BLaER1 (cell line): ENCODE results near the gene CHTOP.

Experiments
- H3K27ac ChIP-seq: shearing (Covaris generic); formaldehyde crosslinking; 2 replicates; pipeline ENCODE4 v1.8.1; 2022
- H3K27me3 ChIP-seq: shearing (Covaris generic); formaldehyde crosslinking; 2 replicates; pipeline ENCODE4 v1.8.1; 2022
- H3K36me3 ChIP-seq: shearing (Covaris generic); formaldehyde crosslinking; 2 replicates; pipeline ENCODE4 v1.8.1; 2022
- H3K4me1 ChIP-seq: shearing (Covaris generic); formaldehyde crosslinking; 2 replicates; pipeline ENCODE4 v1.8.1; 2022
- H3K4me2 ChIP-seq: shearing (Covaris generic); formaldehyde crosslinking; 2 replicates; pipeline ENCODE4 v1.8.1; 2022
- H3K4me3 ChIP-seq: shearing (Covaris generic); formaldehyde crosslinking; 2 replicates; pipeline ENCODE4 v1.8.1; 2022
- H3K9ac ChIP-seq: shearing (Covaris generic); formaldehyde crosslinking; 2 replicates; pipeline ENCODE4 v1.8.1; 2022
- H3K9me3 ChIP-seq: shearing (Covaris generic); formaldehyde crosslinking; 2 replicates; pipeline ENCODE4 v1.8.1; 2022
- H4K20me1 ChIP-seq: shearing (Covaris generic); formaldehyde crosslinking; 2 replicates; pipeline ENCODE4 v1.8.1; 2022
- Cebpa-rat ChIP-seq: shearing (Covaris generic); IDR thresholded peaks from 2 replicates; pipeline ENCODE4 v1.8.1; 2022

The CHTOP gene

DNA sequence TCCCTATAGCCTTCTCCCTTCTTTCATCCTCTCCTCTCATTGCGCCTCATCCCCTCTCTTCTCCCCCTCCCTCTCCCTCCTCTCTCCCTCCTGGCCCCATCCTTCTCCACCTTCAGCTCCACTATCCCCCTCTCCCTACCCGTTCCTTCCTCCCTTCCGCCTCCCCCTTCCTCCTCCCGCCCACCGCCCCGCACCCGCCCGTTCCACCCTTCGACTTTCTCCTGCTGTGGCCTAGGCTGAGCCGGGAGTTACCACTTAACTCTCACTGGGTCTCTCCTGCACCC is 46.2 kb downstream of the CHTOP start:
- H3K9ac ChIP-seq: peak overlapping the region; percentile 67; the same call in 1 of the 2 replicates
- H3K27me3 ChIP-seq: peaks cover 49% of the 10 kb centered on the region
- TF ChIP-seq Cebpa-rat: no peak
- H3K4me1 ChIP-seq: peaks cover 32% of the 10 kb centered on the region
- H3K4me3 ChIP-seq: peak overlapping the region; percentile 69
- H3K4me2 ChIP-seq: peak overlapping the region; percentile 88
- no peaks in the 10 kb centered on the region for H3K36me3 ChIP-seq
- no peaks in the 10 kb centered on the region for H4K20me1 ChIP-seq
- no peaks in the 10 kb centered on the region for H3K9me3 ChIP-seq
- H3K27ac ChIP-seq: no peak overlapping the region

GRCh38 chr1:153682730-153683129 is 48.9 kb downstream of the CHTOP start:
- TF ChIP-seq Cebpa-rat: no peak
- H3K4me2 ChIP-seq: no peak overlapping the region

GRCh38 chr1:153683854-153684253 is 50.0 kb downstream of the CHTOP start:
- Histone ChIP-seq H3K9ac (no peak overlapping the region), H3K4me2 (no peak overlapping the region), H3K27ac (no peak overlapping the region), H3K9me3 (no peaks in the 10 kb centered on the region), H3K27me3 (peaks cover 34% of the 10 kb centered on the region), H3K4me3 (no peak overlapping the region), H3K36me3 (no peaks in the 10 kb centered on the region), H3K4me1 (peaks cover 28% of the 10 kb centered on the region), H4K20me1 (no peaks in the 10 kb centered on the region)
- TF ChIP-seq Cebpa-rat: no peak

More at GRCh38 chr1:153682730-153683129, 48.9 kb downstream of the CHTOP start:
- no peak overlapping the region for H3K9ac ChIP-seq
- no peak overlapping the region for H3K4me3 ChIP-seq
- H3K27me3 ChIP-seq: peaks cover 46% of the 10 kb centered on the region
- peaks cover 28% of the 10 kb centered on the region for H3K4me1 ChIP-seq
- no peaks in the 10 kb centered on the region for H3K9me3 ChIP-seq
- H3K36me3 ChIP-seq: no peaks in the 10 kb centered on the region
- H4K20me1 ChIP-seq: no peaks in the 10 kb centered on the region
- no peak overlapping the region for H3K27ac ChIP-seq

DNA sequence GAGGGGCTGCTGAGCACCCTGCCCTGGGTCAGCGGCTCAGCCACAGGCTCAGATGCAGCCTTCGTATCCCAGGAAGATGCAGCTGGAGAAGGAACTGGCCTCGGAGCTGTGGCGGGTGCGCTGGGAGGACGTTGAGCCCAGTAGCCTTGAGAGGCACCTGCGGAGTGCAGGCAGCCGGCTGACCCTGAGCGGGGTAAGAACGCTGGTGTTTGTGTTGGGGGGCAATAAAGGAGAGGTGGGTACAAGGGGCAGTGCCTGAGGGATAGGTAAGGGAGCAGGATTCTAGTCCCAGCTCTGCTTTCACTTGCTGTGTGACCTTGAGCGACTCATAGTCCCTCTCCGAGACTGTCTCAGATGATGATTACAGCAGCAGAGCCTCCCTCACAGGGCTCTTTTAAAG is 51.0 kb downstream of the CHTOP start:
- no peak for TF ChIP-seq Cebpa-rat
- Histone ChIP-seq H3K9ac (no peak overlapping the region), H3K27ac (no peak overlapping the region)

DNA sequence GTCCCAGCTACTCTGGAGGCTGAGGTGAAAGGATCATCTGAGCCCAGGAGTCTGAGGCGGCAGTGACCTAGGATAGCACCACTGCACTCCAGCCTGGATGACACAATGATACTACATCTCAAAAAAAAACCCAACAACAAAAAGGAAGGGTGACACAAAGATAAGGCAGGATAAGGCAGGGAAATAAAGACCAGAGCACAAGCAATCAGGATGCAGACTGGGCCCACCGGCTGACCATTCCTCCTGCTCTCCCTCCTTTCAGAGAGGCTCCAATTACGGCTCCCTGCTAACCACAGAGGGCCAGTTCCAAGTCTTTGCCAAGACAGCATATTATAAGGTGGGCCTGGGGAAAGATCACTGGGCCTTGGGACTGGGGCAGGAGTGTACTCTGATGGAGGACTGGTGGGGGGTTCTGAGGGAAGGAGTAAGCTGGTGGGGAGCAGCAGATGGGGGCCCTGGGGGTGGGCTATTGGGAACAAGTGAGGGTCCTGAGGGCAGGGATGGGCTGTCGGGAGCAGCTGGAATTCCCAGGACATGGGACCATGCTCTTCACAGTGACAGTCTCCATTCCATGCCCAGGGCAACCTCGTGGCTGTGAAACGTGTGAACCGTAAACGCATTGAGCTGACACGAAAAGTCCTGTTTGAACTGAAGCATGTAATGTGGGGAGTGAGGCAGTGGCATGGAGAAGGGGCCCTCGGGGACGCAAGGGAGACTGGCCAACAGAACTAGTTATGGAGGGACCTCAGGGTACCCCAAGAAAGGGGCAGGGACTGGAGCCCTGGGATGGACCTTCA is 51.9 kb downstream of the CHTOP start:
- H3K27ac ChIP-seq: no peak overlapping the region
- H3K4me3 ChIP-seq: no peak overlapping the region
- peaks cover 29% of the 10 kb centered on the region for H3K4me1 ChIP-seq
- no peaks in the 10 kb centered on the region for H3K9me3 ChIP-seq
- no peaks in the 10 kb centered on the region for H4K20me1 ChIP-seq
- no peak overlapping the region for H3K4me2 ChIP-seq
- peaks cover 15% of the 10 kb centered on the region for H3K27me3 ChIP-seq
- no peak overlapping the region for H3K9ac ChIP-seq
- no peaks in the 10 kb centered on the region for H3K36me3 ChIP-seq
- no peak for TF ChIP-seq Cebpa-rat

More for the DNA sequence above, 51.0 kb downstream of the CHTOP start:
- Histone ChIP-seq H3K4me2 (no peak overlapping the region), H4K20me1 (no peaks in the 10 kb centered on the region), H3K9me3 (no peaks in the 10 kb centered on the region), H3K27me3 (peaks cover 24% of the 10 kb centered on the region), H3K4me3 (no peak overlapping the region), H3K36me3 (no peaks in the 10 kb centered on the region), H3K4me1 (peaks cover 28% of the 10 kb centered on the region)

- Histone ChIP-seq H3K36me3 (no peaks in the 10 kb centered on the region), H3K9ac (no peak overlapping the region), H3K27me3 (no peaks in the 10 kb centered on the region), H3K4me2 (peak overlapping the region; percentile 85), H3K27ac (no peak overlapping the region), H3K4me3 (no peak overlapping the region), H3K4me1 (peaks cover 42% of the 10 kb centered on the region), H3K9me3 (no peaks in the 10 kb centered on the region), H4K20me1 (no peaks in the 10 kb centered on the region)
- TF ChIP-seq Cebpa-rat: no peak
These were observed 53.7 kb downstream of the CHTOP start for GRCh38 chr1:153687346-153688125.

DNA sequence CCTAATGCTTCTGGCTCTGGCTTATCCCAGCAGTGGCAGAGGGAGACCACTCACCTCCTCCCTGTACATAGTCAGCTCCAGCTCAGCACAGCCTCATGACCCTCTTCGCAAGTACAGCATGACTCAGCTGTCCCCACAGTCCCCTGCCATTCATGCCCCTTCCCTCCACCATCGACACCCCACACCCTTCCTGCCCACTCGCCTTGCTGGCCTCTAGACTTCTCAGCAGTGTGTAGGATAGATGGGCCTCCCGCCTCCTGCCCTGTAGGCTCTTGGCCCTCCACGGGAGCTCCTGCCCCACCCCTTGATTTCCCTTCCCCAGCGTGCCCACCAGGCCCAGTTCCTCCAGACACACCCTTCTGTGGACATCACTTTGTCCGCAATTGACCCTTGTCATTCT is 54.4 kb downstream of the CHTOP start:
- Histone ChIP-seq H3K36me3 (no peaks in the 10 kb centered on the region), H4K20me1 (no peaks in the 10 kb centered on the region), H3K27ac (no peak overlapping the region), H3K9me3 (no peaks in the 10 kb centered on the region), H3K4me2 (peak overlapping the region; percentile 85), H3K9ac (no peak overlapping the region), H3K4me1 (peaks cover 42% of the 10 kb centered on the region), H3K27me3 (no peaks in the 10 kb centered on the region), H3K4me3 (no peak overlapping the region)
- TF ChIP-seq Cebpa-rat: no peak

DNA sequence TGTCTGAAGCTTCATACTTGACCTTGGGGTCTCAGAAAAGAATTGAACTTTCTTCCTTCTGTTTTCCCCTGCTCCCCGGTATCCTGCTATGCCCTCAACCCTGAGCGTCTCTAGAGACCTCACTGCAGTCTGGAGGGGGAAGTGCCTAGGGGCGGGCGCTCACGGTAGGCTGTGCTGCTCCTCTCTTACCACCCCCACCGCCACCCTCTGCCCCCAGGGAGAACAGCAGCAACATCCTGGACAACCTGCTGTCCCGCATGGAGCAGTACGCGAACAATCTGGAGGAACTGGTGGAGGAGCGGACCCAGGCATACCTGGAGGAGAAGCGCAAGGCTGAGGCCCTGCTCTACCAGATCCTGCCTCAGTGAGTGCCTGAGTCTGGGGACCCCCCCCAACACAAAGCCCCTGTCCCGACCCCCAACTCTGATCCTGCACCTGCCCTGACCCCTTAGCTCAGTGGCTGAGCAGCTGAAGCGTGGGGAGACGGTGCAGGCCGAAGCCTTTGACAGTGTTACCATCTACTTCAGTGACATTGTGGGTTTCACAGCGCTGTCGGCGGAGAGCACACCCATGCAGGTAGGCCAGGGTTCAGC is 55.0 kb downstream of the CHTOP start:
- Histone ChIP-seq H3K4me2 (peak overlapping the region; percentile 85), H3K27ac (peak overlapping the region; percentile 63), H3K4me3 (no peak overlapping the region), H3K36me3 (no peaks in the 10 kb centered on the region), H3K9ac (no peak overlapping the region), H3K4me1 (peaks cover 42% of the 10 kb centered on the region), H4K20me1 (no peaks in the 10 kb centered on the region), H3K27me3 (no peaks in the 10 kb centered on the region), H3K9me3 (no peaks in the 10 kb centered on the region)
- no peak for TF ChIP-seq Cebpa-rat

DNA sequence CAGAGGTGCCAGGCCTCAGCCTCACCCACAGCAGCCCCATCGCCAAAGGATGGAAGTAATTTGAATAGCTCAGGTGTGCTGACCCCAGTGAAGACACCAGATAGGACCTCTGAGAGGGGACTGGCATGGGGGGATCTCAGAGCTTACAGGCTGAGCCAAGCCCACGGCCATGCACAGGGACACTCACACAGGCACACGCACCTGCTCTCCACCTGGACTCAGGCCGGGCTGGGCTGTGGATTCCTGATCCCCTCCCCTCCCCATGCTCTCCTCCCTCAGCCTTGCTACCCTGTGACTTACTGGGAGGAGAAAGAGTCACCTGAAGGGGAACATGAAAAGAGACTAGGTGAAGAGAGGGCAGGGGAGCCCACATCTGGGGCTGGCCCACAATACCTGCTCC is 59.6 kb downstream of the CHTOP start:
- peaks cover 46% of the 10 kb centered on the region for H3K4me1 ChIP-seq
- H3K9ac ChIP-seq: no peak overlapping the region
- no peak overlapping the region for H3K4me2 ChIP-seq
- no peaks in the 10 kb centered on the region; the same call in 1 of the 2 replicates for H3K27me3 ChIP-seq
- no peak overlapping the region for H3K27ac ChIP-seq
- H3K9me3 ChIP-seq: no peaks in the 10 kb centered on the region
- no peak overlapping the region for H3K4me3 ChIP-seq
- TF ChIP-seq Cebpa-rat: no peak
- no peaks in the 10 kb centered on the region for H3K36me3 ChIP-seq
- no peaks in the 10 kb centered on the region for H4K20me1 ChIP-seq
